ENCODE measurements around the gene KREMEN1.

Gene KREMEN1

DNA sequence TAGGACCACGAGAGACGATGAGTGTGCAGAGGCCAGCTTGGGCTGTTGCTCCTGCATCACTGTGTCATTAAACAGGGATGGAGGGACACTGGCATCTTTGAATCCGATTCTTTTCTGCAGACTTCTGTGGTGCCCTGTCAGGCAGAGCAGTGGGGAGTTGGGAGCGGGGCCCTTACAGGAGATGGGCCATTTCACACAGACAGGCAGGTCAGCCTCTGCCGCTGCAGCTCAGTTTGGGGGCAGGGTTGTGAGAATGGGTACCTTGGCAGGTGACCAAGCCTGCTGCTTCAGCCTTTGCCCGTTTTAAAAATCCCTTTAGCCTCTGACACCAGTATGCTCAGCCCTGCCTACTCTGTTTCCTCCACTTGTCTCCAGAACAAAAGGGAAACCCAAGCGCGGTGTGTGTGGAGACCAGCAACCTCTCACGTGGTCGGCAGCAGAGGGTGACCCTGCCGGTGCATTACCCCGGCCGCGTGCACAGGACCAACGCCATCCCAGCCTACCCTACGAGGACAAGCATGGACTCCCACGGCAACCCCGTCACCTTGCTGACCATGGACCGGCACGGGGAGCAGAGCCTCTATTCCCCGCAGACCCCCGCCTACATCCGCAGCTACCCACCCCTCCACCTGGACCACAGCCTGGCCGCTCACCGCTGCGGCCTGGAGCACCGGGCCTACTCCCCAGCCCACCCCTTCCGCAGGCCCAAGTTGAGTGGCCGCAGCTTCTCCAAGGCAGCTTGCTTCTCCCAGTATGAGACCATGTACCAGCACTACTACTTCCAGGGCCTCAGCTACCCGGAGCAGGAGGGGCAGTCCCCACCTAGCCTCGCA, 23.8 kb upstream of the KREMEN1 start:
- no peak for DNase-seq (ENCODE audit: low spot score)

DNA sequence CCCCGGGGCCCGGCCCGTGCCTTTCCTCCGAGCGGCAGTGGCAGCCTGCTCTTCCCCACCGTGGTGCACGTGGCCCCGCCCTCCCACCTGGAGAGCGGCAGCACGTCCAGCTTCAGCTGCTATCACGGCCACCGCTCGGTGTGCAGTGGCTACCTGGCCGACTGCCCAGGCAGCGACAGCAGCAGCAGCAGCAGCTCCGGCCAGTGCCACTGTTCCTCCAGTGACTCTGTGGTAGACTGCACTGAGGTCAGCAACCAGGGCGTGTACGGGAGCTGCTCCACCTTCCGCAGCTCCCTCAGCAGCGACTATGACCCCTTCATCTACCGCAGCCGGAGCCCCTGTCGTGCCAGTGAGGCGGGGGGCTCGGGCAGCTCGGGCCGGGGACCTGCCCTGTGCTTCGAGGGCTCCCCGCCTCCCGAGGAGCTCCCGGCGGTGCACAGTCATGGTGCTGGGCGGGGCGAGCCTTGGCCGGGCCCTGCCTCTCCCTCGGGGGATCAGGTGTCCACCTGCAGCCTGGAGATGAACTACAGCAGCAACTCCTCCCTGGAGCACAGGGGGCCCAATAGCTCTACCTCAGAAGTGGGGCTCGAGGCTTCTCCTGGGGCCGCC, 23.1 kb upstream of the KREMEN1 start:
- no peak for DNase-seq (ENCODE audit: low spot score)

DNA sequence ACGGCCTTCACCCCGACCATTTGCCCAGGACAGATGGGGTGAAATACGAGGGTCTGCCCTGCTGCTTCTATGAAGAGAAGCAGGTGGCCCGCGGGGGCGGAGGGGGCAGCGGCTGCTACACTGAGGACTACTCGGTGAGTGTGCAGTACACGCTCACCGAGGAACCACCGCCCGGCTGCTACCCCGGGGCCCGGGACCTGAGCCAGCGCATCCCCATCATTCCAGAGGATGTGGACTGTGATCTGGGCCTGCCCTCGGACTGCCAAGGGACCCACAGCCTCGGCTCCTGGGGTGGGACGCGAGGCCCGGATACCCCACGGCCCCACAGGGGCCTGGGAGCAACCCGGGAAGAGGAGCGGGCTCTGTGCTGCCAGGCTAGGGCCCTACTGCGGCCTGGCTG, 22.4 kb upstream of the KREMEN1 start:
- no peak for DNase-seq (ENCODE audit: low spot score)

DNA sequence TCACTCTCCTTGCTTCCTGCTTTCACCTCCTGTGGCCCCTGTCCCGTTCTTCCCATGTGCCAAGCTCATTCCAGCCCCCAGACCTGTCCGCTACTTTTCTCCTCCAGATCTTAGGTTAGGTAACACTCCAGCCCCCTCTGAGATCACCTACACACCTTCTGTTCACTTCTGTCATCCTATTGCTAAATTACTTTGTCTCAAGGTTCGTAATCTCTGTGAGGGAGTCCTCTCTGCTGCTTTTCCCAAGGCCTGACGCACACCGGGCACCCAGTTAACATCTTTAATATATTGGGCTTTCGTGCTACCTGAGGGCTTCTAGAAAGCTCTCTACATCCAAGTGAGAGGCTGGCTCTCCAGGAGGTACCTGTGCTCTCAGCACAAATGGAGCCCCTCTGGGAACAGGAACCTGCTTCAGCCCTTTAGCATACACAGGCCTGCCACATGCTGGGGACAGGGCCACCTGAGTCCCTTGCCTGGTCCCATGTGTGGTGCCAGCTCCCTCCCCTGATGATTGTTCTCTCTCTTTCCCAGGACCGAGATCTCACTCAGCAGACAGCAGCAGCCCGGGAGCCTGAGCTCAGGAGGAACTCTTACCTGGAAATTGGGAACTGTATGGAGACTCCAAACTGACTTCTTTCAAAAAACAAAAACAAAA, 19.7 kb upstream of the KREMEN1 start:
- no peak for DNase-seq (ENCODE audit: low spot score)

DNA sequence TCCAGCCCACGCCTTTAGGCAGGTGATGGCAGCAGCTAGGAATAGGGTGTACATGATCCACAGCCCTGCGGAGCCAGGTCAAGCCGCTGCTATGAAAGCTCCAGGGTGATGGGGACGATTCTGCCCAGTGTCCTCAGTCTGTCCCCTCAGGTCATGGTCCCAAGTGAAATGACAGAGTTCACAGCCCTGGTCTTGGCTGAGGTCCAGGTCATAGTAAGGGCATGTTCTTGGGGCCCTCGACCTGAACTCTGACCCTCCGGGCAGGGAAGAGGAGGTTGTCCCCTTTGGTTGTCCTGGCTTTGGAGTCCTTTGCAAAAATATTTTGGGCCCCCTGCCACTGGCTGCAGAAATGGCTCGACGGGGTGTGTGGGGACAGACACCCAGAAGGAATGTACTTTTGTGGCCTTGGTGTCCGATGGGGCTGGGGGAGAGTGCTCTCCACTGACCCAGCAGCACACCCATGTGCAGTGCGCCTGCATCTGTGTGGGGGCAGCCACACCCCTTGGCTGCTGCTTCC, 18.5 kb upstream of the KREMEN1 start:
- DNase-seq (ENCODE audit: low spot score): no peak

DNA sequence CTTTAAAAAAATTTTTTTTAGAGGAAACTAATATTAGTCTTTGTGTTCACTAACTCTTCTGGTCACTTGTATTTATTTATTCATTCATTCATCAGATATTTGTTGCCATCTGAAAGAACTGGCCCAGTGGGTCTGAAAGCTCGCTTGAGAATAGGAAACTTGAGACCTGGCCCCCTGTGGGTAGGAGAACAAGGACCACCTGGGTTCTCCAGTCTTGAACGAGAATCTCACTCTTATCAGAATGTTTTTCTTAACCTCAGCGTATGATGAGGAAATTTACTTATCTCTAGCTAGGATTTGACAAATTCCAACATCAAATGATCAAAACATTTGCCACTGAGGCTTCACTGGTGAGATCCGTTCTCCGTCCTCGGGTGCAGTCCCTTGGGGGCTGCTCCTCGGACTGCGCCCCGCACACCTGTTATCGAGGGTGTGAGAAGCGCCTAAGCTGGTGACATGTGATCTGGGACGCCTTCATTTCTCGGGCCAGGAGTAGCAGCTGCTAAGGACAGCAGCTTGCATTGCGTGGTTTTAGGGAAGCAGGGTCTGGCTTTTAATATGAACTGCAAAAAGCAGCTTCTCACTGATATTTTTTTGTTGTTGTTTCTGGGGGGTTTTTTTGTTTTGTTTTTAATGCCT, 17.5 kb upstream of the KREMEN1 start:
- DNase-seq (ENCODE audit: low spot score): no peak

DNA sequence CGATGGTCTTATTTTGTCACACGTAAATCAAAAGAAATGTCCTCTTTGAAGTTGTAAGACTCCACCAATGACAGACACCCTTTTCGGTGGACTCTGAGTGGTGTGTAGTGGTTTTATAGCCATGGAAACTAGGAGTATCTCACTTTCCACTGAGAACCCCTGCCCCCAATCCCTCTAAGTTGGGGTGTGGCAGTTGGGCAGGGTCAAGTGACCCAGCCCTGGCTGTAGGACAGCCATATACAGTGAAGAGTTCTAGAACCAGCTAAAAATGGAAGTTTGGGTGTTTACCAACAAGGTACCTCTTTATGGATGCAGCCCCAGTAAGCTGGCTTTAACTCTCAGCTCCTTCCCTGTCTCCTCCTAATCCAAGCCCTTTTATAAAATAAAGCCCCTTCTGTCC, 16.4 kb upstream of the KREMEN1 start:
- DNase-seq (ENCODE audit: low spot score): no peak

DNA sequence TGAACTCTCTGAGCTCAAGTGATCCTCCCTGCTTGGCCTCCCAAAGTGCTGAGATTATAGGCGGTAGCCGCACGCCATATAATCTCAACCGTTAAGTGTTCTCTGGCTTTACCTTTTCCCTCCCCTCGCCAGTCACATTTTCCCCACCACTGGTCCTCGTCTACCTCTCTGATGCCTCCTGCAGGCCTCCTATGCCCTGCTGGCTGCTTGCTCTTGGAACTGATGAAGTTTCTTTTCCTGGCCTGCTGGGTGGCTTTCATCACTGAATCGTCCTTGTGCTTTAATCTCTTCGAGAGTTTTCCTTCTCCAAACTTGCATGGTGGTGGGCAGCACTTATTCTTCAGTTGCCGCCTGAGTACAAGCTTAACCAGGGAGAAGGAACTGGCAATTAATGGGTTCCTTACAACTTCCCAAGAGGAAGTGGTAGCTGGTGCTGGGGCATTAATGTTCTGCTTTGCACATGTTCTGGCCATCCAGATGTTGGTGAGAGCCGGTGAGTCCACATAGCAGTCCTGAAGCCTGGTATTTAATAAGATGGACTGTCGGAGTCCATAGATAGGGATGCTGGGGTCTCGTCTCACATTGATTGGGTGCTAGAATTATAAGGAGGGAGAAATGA, 12.5 kb upstream of the KREMEN1 start:
- DNase-seq (ENCODE audit: low spot score): no peak

DNA sequence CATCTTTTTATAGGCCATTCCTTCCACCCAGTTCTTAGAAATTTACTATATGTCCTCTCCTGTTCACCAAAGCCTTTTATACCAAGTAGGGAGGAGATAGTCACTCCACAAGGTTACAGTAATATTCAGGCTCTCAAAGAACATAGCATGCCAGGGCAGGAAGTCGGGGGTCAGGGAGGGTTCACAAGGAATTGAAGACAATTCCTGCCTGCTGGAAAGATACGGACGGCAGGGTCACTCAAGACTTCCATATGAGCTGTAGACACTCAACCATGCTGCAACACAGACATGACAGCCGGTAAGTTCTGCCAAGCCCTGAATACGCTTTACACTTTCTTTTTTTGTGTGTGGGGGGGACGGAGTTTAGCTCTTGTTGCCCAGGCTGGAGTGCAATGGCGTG, 11.9 kb upstream of the KREMEN1 start:
- no peak for DNase-seq (ENCODE audit: low spot score)

DNA sequence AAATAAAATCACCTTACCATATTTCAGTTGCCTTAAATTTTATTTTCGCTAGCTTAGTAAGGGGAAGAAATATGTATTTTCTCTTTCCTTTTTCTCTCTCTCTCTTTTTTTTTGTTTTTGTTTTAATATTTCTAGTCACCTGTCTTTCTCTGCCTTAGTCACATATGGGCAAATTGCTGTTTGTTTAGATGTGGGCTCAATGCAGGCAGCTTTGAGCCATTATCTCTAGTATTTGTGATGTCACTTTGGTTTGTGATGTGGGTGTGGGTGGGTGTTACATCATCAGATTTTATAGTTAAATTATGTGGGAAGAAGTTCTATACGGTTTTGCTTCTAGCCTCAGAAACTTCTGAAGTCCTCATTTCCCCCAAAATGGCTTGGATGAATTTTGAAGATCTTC, 11.1 kb upstream of the KREMEN1 start, which contains the start of gene C22orf31:
Gene C22orf31 (minus strand): TSS at position 59 of the 400 bp plus-strand sequence. CDS start 39 bp downstream, at position 20.
- no peak for DNase-seq (ENCODE audit: low spot score)

DNA sequence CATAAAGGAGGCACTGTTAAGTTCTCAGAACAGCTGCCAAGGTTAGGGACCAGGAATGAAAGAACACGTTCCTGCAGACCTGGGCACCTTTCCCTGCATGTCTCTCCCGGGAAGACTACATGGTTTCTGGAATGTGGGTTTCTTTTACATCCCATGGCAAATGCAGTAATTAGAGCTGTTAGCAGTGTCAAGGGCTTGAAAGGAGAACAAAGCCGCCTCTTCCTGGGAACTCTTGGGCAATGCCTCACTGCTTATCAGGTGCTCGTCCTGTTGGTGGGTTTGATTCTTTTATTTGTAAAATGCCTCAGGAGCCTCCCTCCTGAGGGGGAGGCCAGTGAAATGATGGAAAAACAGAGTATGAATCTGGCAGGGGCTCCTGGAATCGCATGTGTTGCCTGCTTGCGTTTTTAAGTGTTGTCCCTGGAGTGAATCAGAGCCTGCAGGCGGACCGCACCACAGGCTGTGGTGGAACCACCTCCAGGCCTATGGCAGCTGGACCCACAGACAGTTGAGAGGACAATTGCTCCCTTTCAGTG, 10.5 kb upstream of the KREMEN1 start:
- DNase-seq (ENCODE audit: low spot score): no peak

DNA sequence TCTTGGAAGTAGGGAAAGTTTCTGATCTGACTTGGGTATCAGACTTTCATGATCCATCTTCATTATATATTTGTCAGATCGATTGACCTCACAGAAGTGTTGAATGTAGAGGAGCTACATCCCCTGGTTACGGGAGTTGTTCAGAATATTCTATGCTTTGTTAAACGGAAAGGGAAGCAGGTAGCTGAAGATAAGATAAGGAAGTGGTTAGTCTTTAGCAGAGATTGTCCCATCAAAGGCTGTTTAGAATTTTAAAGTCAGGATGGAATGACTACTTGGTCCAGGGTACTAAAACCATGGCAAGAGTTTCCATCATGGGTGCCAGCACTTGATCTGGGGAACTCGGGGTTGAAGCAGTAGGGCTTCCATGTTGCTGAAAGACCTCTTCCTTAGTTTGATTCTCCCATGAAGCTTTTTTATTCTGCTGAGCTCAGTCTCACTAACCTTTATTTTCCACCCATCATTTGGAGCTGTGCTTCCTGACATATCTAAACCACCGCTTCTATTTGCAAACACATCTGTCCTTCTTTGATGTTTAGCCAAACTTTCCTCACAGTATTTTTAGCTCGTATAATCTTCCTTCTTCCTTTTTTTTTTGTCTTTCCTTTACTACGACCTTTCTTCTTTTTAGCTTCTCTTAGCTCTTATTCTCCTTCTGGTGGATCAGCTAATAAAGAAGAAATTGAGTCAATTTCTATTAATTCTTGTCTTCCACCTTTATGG, 7.2 kb upstream of the KREMEN1 start:
- DNase-seq (ENCODE audit: low spot score): no peak

DNA sequence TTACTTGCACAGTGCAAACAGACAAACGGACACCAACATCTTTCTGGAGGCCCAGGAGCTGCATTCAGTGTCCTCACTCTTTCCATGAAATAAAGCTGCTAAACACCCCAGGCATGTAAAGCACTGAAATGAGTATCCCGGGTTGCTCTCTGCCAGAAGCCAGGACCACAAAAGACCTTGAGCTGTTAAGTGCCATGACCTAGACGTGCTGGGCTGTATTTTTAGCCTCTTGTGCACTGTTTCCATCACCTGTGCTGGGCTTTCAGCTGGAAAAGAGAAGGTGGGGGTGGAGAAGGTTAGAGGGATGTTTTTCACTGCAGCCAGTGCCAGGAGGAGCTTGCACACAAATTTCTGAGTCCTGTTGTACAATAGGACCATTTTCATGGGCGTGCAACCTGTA, 3.4 kb upstream of the KREMEN1 start:
- no peak for DNase-seq (ENCODE audit: low spot score)

DNA sequence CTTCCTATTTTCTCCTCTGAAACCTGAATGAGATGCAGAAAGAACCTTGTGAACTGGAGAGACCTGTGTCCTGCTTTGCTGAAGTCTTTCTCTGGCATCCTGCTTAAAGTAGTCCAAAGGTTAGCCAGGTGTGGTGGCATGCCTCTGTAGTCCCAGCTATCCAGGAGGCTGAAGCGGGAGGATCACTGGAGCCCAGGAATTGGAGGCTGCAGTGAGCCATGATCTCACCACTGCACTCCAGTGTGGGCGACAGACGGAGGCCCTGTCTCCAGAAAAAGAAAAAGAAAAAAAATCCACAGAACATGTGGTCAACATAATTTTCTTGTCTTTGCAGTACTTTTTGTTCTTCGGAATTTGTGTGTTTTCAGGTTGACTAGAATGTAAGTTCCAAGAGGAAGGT, 2.3 kb upstream of the KREMEN1 start:
- DNase-seq (ENCODE audit: low spot score): no peak

DNA sequence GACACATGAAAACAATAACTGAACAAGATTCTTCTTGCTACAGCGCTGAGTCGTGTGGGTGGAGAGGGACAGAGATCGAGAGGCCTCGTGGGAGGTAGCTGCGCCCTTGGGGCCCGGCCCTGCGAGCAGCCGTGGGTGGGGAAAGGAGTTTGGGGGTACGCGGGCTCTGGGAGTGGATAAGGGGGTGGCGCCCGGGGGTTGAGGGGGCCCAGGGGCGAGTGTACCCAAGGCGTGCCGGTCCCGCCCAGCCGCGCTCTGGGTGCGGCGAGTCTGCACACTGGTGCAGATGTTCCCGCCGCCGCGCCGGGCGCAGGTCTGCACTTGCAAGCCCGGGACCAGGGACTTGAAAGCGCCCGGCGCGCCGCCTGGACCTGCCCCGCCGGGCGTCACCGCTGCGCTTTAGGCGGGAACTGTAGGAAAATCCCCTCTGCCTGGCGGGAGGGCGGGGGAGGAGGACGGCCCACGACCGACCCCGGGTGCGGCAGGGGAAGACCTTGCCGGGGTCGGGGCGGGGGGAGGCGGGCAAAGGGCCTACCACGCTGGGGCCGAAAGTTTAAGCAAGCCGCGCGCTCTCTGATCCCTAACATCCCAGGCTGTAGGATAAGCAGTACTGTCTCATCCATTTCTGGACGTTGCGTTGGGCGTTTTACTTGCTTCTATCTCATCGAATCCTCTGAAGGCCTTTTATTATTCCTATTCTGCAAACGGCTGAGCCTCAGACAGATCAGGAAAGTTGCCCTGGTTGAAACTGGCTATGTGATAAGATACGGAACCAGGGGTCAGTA, 1.4 kb upstream of the KREMEN1 start:
- DNase-seq (ENCODE audit: low spot score): peak; percentile 31

DNA sequence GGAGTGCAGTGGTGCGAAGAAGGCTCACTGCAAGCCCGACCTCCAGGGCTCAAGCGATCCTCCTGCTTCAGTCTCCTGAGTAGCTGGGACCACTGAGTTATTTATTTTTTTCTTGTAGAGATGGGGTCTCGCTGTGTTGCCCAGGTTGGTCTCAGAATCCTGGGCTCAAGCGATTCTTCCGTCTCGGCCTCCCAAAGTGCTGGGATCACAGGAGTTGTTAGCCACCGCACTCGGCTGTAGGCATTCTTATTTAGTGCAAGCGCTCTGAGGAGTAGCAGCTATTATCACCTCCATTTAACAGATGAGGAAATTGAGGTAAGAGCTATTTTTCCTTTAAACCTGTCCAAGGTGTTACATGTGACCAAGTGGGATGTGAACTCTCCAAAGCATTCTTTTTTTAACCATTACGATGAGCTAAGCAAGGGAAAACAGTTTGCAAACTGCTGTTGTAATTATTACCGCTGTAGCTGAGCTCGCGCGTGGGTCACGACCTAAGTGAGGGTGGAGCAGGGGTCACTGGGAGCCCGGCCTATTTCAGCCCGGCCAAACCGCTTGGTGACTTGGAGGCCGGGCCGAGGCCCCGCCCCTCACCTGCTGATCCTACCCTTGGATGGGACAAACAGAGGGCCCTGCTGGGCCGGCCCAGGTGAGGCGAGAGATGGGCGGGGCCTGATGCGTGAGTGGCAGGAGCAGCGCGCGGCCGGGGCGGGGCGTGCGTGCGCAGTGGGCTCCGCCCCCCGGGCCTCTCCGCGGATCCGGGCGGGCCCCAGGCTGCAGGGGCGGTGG, 449 bp upstream of the KREMEN1 start:
- peak; percentile 96 for DNase-seq (ENCODE audit: low spot score)

DNA sequence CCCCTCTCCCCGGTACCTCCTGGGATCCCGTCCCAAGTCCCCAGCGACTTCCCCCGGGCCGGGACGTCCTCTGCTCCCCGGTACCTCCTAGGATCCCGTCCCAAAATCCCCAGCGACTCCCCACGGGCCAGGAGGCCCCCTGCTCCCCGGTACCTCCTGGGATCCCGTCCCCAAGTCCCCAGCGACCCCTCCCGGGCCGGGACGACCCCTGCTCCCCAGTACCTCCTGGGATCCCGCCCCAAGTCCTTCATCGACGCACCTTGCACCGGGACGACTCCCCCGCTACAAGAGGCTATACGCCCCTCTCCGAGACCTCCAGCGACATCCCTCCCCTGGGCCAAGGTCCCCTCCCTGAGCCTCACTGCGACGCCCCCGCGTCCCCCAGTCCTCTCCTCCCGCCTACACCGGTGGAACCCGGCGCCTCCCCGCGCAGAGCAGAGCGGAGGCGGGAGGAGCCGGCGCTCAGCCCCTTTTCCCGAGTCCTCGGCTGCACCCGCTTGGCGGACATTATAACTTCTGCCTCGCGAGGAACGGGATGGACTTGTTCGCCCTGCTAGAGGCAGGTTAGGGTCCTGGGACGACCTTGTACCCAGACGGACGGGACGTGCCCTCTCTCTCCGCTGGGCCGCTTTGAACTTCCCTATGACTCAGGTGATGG, 912 bp downstream of the KREMEN1 start:
- DNase-seq (ENCODE audit: low spot score): peak; percentile 46

DNA sequence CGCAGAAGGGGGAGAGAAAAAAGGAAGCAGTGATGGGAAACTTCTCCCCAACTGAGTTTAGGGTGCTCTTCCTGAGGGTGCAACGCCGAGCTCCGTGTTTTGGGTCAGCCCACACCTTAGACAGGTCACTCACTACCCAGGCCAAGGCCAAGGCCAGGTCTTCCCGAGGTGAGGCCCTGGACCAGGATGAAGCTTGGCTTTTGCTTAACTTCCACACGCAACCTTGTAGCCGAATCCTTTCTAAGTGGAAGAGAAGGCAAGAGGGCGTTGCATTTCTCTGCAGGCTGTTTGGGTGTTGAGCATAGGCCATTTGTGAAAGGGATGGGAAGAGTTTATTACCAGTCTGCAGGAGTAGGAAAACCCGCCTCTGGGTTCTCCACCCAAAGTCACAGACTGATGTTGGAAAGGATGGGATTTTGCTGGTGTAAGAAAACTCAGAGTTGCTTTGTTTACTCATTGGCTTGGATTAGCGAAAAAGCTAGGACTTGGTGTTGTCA, 1.5 kb downstream of the KREMEN1 start:
- DNase-seq (ENCODE audit: low spot score): no peak
